ENCODE data around the gene TPP2. TPM values are rescaled to one million over a fixed set of nuclear protein-coding genes. Genes with fewer than 3 reads are reported as not detected.

TPP2 gene
- polyA plus RNA-seq, 1 donor from 2014 or later = 45.4 TPM

DNA sequence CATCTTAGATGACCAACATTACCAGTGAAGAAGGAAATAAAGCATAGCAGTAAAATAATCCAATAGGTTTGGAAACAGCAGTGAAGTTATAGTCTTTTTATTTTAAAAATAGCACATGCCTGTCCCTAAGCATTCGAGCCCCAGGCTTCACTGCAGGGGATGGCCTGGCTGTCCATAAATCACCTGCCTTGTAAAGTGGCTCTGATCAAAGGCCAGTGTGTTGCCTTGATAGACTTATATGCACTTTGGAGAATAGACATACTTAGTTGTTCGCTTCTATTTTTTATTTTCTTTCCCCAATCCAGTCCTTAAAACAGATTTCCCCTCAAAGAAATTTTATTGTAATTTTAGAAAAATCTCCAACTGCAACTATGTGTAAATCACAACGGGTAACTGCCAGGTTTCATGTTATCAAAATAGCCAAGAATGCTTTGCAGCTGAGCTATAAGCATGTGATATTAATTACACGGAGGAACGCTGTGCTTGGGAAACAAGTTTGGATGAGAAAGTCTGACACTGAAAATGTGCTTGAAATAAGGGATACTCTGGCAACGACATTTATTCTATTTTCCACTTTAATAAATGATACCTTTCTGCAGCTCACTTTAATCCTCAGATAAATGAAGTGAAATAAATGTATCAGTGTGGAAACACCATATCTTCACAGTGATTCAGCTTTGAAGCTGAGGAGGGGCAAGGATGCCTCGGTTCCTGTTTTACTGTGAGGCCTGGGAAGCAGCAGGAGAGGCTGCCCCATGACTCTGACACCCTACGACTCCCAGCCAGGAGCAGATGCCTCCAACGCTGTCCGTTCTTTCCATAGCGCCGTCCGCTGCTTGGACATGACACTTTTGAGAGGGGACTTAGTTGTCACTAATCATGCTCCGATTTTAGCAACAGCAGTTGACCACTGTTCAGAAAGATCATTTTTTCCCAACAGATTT lies 103.6 kb downstream of the TPP2 start:
- Histone ChIP-seq H2AFZ (ENCODE audit: low read depth, low read length) (no peak overlapping the region), H3K4me3 (ENCODE audit: low read length) (no peak overlapping the region), H3K27ac (ENCODE audit: low read length) (no peak overlapping the region), H3K9me3 (ENCODE audit: low read length) (no peaks in the 10 kb centered on the region), H3K9ac (ENCODE audit: low read length) (no peak overlapping the region), H3K36me3 (ENCODE audit: insufficient read depth, low read length) (no peaks in the 10 kb centered on the region), H3K79me2 (replicated peaks; ENCODE audit: insufficient read depth, low read length) (no peaks in the 10 kb centered on the region), H3K9me2 (ENCODE audit: insufficient read depth, low read length) (no peaks in the 10 kb centered on the region), H3K4me2 (ENCODE audit: low read length) (no peak overlapping the region), H4K20me1 (ENCODE audit: insufficient read depth) (no peaks in the 10 kb centered on the region), H3K27me3 (ENCODE audit: insufficient read depth, low read depth, low read length) (no peaks in the 10 kb centered on the region), H3F3A (ENCODE audit: insufficient read depth, low read length, poor library complexity, severe bottlenecking) (no peaks in the 10 kb centered on the region)
- TF ChIP-seq TAF1 (IDR thresholded peaks at IDR 0.05; ENCODE audit: low read depth) (no peak), EZH2 (IDR thresholded peaks at IDR 0.05; ENCODE audit: borderline replicate concordance, insufficient read depth, low read length, poor library complexity, severe bottlenecking) (no peak), POLR2AphosphoS5 (IDR thresholded peaks at IDR 0.05) (no peak), EP300 (conservative IDR thresholded peaks at IDR 0.05; ENCODE audit: poor library complexity, severe bottlenecking) (no peak), MXI1 (conservative IDR thresholded peaks at IDR 0.05; ENCODE audit: poor library complexity, severe bottlenecking) (no peak), CTCF (IDR thresholded peaks at IDR 0.05; ENCODE audit: poor library complexity, severe bottlenecking) (no peak), RAD21 (conservative IDR thresholded peaks at IDR 0.05) (no peak), SMC3 (conservative IDR thresholded peaks at IDR 0.05; ENCODE audit: poor library complexity) (no peak)
- TF ChIP-seq, protein P1, sequence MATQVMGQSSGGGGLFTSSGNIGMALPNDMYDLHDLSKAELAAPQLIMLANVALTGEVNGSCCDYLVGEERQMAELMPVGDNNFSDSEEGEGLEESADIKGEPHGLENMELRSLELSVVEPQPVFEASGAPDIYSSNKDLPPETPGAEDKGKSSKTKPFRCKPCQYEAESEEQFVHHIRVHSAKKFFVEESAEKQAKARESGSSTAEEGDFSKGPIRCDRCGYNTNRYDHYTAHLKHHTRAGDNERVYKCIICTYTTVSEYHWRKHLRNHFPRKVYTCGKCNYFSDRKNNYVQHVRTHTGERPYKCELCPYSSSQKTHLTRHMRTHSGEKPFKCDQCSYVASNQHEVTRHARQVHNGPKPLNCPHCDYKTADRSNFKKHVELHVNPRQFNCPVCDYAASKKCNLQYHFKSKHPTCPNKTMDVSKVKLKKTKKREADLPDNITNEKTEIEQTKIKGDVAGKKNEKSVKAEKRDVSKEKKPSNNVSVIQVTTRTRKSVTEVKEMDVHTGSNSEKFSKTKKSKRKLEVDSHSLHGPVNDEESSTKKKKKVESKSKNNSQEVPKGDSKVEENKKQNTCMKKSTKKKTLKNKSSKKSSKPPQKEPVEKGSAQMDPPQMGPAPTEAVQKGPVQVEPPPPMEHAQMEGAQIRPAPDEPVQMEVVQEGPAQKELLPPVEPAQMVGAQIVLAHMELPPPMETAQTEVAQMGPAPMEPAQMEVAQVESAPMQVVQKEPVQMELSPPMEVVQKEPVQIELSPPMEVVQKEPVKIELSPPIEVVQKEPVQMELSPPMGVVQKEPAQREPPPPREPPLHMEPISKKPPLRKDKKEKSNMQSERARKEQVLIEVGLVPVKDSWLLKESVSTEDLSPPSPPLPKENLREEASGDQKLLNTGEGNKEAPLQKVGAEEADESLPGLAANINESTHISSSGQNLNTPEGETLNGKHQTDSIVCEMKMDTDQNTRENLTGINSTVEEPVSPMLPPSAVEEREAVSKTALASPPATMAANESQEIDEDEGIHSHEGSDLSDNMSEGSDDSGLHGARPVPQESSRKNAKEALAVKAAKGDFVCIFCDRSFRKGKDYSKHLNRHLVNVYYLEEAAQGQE (IDR thresholded peaks at IDR 0.05; ENCODE audit: borderline replicate concordance) = no peak

DNA sequence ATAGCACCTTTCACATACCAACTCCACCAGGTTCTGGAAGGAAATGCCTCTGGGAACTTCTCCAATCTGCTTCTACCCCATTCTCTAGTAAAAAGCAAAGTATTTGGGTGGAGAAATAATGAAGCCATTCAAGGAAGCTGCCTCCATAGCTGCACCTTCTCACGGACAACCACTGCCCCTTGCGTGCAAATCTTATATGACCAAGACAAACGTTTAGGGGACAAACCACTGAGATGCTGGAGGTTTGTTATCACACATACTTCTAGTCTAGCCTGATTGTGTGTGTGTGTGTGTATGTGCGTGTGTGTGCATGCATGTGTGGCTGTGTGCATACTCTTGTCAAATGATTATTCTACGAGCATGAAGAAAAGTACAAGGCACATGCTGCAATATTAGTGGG lies 104.5 kb downstream of the TPP2 start:
- no peaks in the 10 kb centered on the region for H3K9me3 ChIP-seq (ENCODE audit: low read length)
- H2AFZ ChIP-seq (ENCODE audit: low read depth, low read length) = no peak overlapping the region
- no peak overlapping the region for H3K4me2 ChIP-seq (ENCODE audit: low read length)
- H3K9me2 ChIP-seq (ENCODE audit: insufficient read depth, low read length) = no peaks in the 10 kb centered on the region
- no peaks in the 10 kb centered on the region for H4K20me1 ChIP-seq (ENCODE audit: insufficient read depth)
- H3K27me3 ChIP-seq (ENCODE audit: insufficient read depth, low read depth, low read length) = no peaks in the 10 kb centered on the region
- no peaks in the 10 kb centered on the region for H3F3A ChIP-seq (ENCODE audit: insufficient read depth, low read length, poor library complexity, severe bottlenecking)
- no peak overlapping the region for H3K9ac ChIP-seq (ENCODE audit: low read length)
- no peak overlapping the region for H3K27ac ChIP-seq (ENCODE audit: low read length)
- H3K4me3 ChIP-seq (ENCODE audit: low read length) = no peak overlapping the region
- no peak for TF ChIP-seq TAF1 (IDR thresholded peaks at IDR 0.05; ENCODE audit: low read depth)
- no peak for TF ChIP-seq RAD21 (conservative IDR thresholded peaks at IDR 0.05)
- no peak for TF ChIP-seq POLR2AphosphoS5 (IDR thresholded peaks at IDR 0.05)
- TF ChIP-seq EP300 (conservative IDR thresholded peaks at IDR 0.05; ENCODE audit: poor library complexity, severe bottlenecking) = no peak
- no peak for TF ChIP-seq MXI1 (conservative IDR thresholded peaks at IDR 0.05; ENCODE audit: poor library complexity, severe bottlenecking)
- TF ChIP-seq, protein P1 (IDR thresholded peaks at IDR 0.05; ENCODE audit: borderline replicate concordance) = no peak
- no peak for TF ChIP-seq EZH2 (IDR thresholded peaks at IDR 0.05; ENCODE audit: borderline replicate concordance, insufficient read depth, low read length, poor library complexity, severe bottlenecking)
- no peak for TF ChIP-seq SMC3 (conservative IDR thresholded peaks at IDR 0.05; ENCODE audit: poor library complexity)
- TF ChIP-seq CTCF (IDR thresholded peaks at IDR 0.05; ENCODE audit: poor library complexity, severe bottlenecking) = no peak
- H3K36me3 ChIP-seq (ENCODE audit: insufficient read depth, low read length) = no peaks in the 10 kb centered on the region
- no peaks in the 10 kb centered on the region for H3K79me2 ChIP-seq (replicated peaks; ENCODE audit: insufficient read depth, low read length)

Data from neural cell (in vitro differentiated cells).